Erythroblast (primary cell): ENCODE measurements around the gene MTAP.

ENCODE experiments used
- GATA1 ChIP-seq: IDR thresholded peaks from 2 replicates; pipeline ENCODE4 v1.6.1; 2011; ENCODE audit warnings: low read depth, mild to moderate bottlenecking, control low read depth, low read length, moderate library complexity
- POLR2A ChIP-seq: IDR thresholded peaks from 2 replicates; pipeline ENCODE4 v1.6.1; 2011; ENCODE audit warnings: mild to moderate bottlenecking, low read length

GRCh38 chr9:21811914-21812313 is 9.5 kb downstream of the MTAP start:
- TF ChIP-seq POLR2A (no peak), GATA1 (no peak)
